Measurements from ENCODE around the gene DOK5. TPM values are rescaled to one million over a fixed set of nuclear protein-coding genes. Genes with fewer than 3 reads are reported as not detected.

DOK5 gene
- total and polyA plus RNA-seq, 2 of the 4 experiments (the other 2 are of a cell fraction): 2.8 to 3.9 TPM

GRCh38 chr20:54642864-54643667 lies 167.7 kb downstream of the DOK5 start:
- Histone ChIP-seq H2AK5ac (ENCODE audit: low read depth, low read length) (no peak overlapping the region), H3K27ac (ENCODE audit: insufficient read depth, low read length) (no peak overlapping the region), H3K18ac (ENCODE audit: low read depth, low read length) (no peak overlapping the region), H3K4ac (ENCODE audit: low read depth, low read length) (no peak overlapping the region), H3K4me3 (ENCODE audit: insufficient read depth, low read depth, low read length) (no peak overlapping the region), H2BK120ac (ENCODE audit: low read depth, low read length) (no peak overlapping the region), H3K9me3 (ENCODE audit: control insufficient read depth, insufficient read depth, low read length) (no peaks in the 10 kb centered on the region), H3K56ac (ENCODE audit: extremely low read depth, insufficient read depth, low read length) (no peak overlapping the region), H3K9ac (ENCODE audit: low read depth, low read length) (no peak overlapping the region), H4K20me1 (ENCODE audit: insufficient read depth, low read length) (no peaks in the 10 kb centered on the region), H3K27me3 (ENCODE audit: control insufficient read depth, insufficient read depth, low read length) (no peaks in the 10 kb centered on the region), H3K79me1 (ENCODE audit: low read depth in 1 of 2, low read length in 2 of 2) (no peaks in the 10 kb centered on the region), H2BK15ac (ENCODE audit: low read depth, low read length) (no peak overlapping the region), H3K4me2 (ENCODE audit: low read depth, low read length) (no peak overlapping the region), H3K23ac (ENCODE audit: low read depth, low read length) (no peak overlapping the region), H2BK20ac (ENCODE audit: low read depth, low read length) (no peak overlapping the region), H2BK5ac (ENCODE audit: low read depth, low read length, poor library complexity, severe bottlenecking) (no peak overlapping the region), H2AFZ (replicated peaks; ENCODE audit: low read length, poor library complexity) (no peak overlapping the region), H4K91ac (ENCODE audit: insufficient read depth, low read depth, low read length) (no peak overlapping the region), H2AK9ac (replicated peaks; ENCODE audit: low read depth, low read length, poor library complexity) (no peak overlapping the region), H4K8ac (ENCODE audit: low read depth in 2 of 2, low read length in 2 of 2) (no peak overlapping the region), H4K5ac (ENCODE audit: low read depth, low read length) (no peak overlapping the region), H3K9me1 (ENCODE audit: insufficient read depth, low read length) (no peaks in the 10 kb centered on the region), H3K36me3 (ENCODE audit: control insufficient read depth, insufficient read depth, low read length) (no peaks in the 10 kb centered on the region), H3K4me1 (ENCODE audit: control insufficient read depth, insufficient read depth, low read length) (no peaks in the 10 kb centered on the region; the same call in 1 of the 2 replicates), H3K14ac (replicated peaks; ENCODE audit: low read depth, low read length) (no peak overlapping the region)
- 80% methylated on average over 3 of the region's 18 CpGs; no CpG with 5 or more reads in 1 of the 2 experiments for WGBS, 2 experiments (ENCODE audit: extremely low coverage in 2 of 2, insufficient read length in 1 of 2)
- ATAC-seq (ENCODE audit: low read depth) (no peak), DNase-seq (no peak)
- BruUV-seq (replicated peaks): no TSS peak
- dilution Hi-C loops (cut with HindIII; ENCODE audit: low sequenced_read_pairs, unreplicated experiment) (no loop called here), intact Hi-C loops (cut with micrococcal nuclease) (loop anchor here (10.0 kb wide), 1 partner anchor 168 kb away; the partner anchor contains the start of gene DOK5), in situ Hi-C loops (cut with MboI; ENCODE audit: low sequenced_read_pairs) (no loop called here)
- ChIA-PET CTCF (no interaction called here), POLR2A (ENCODE audit: unreplicated experiment) (no interaction called here)
- TF ChIP-seq ELK1 (IDR thresholded peaks at IDR 0.05; ENCODE audit: borderline replicate concordance, low read depth, low read length) (no peak), MAZ (IDR thresholded peaks at IDR 0.05; ENCODE audit: borderline replicate concordance, low read depth, low read length) (no peak), CTCF (conservative IDR thresholded peaks at IDR 0.05; ENCODE audit: low read depth, low read length) (no peak), RCOR1 (IDR thresholded peaks at IDR 0.05; ENCODE audit: insufficient replicate concordance, low read length) (no peak), RFX5 (IDR thresholded peaks at IDR 0.05; ENCODE audit: low read depth, low read length) (no peak), FOS (IDR thresholded peaks at IDR 0.05; ENCODE audit: low read depth, low read length) (no peak), CEBPB (IDR thresholded peaks at IDR 0.05; ENCODE audit: low read depth, low read length) (no peak), NFE2L2 (IDR thresholded peaks at IDR 0.05; ENCODE audit: low read depth, low read length) (no peak)
